Brain microvascular endothelial cell (primary cell): Measurements from ENCODE around the gene CHN2.

ENCODE experiments used
- DNase-seq: peaks from one replicate; pipeline ENCODE4 v3.0.0-alpha.2; 2020
- H3K27ac ChIP-seq: fragments of 250-450 bp; sonication (Bioruptor Pico); 2 replicates; pipeline ENCODE4 v1.5.1; 2020; ENCODE audit warnings: mild to moderate bottlenecking, moderate library complexity
- H3K27me3 ChIP-seq: fragments of 250-450 bp; sonication (Bioruptor Pico); replicated peaks from 2 replicates; pipeline ENCODE4 v1.5.1; 2020; ENCODE audit warnings: mild to moderate bottlenecking
- H3K36me3 ChIP-seq: fragments of 250-450 bp; sonication (Bioruptor Pico); replicated peaks from 2 replicates; pipeline ENCODE4 v1.5.1; 2020; ENCODE audit warnings: mild to moderate bottlenecking
- H3K4me3 ChIP-seq: 2 replicates; pipeline ENCODE4 v1.5.1; 2011; ENCODE audit warnings: low read depth, mild to moderate bottlenecking, control low read depth, low read length, moderate library complexity
- CTCF ChIP-seq: IDR thresholded peaks from 2 replicates; pipeline ENCODE4 v1.5.1; 2011; ENCODE audit warnings: low read depth, mild to moderate bottlenecking, moderate library complexity, low read length, control low read depth, inconsistent platforms; ENCODE audit errors: missing control alignments
- in situ Hi-C: cut with HindIII; loops from 2 replicates; pipeline ENCODE4 v1.10.0; 2017; ENCODE audit warnings: low sequenced_read_pairs, low pct_ligation_motif_present

Gene CHN2

GRCh38 chr7:29149036-29149435 is 45.5 kb upstream of the CHN2 start:
- no peak for DNase-seq
- H3K27ac ChIP-seq = no peak overlapping the region
- no peak overlapping the region for H3K4me3 ChIP-seq
- no peak for TF ChIP-seq CTCF
- in situ Hi-C loops = no loop called here
- H3K36me3 ChIP-seq = no peaks in the 10 kb centered on the region
- H3K27me3 ChIP-seq = peaks cover 25% of the 10 kb centered on the region

- no peak overlapping the region for H3K27ac ChIP-seq
- H3K27me3 ChIP-seq = peaks cover 15% of the 10 kb centered on the region
- TF ChIP-seq CTCF = no peak
- in situ Hi-C loops = no loop called here
- no peak overlapping the region for H3K4me3 ChIP-seq
- H3K36me3 ChIP-seq = no peaks in the 10 kb centered on the region
- DNase-seq = no peak
Measured at GRCh38 chr7:29150856-29151255, 43.7 kb upstream of the CHN2 start.

- in situ Hi-C loops = no loop called here
- Histone ChIP-seq H3K4me3 (no peak overlapping the region), H3K27me3 (peaks cover 2% of the 10 kb centered on the region), H3K27ac (no peak overlapping the region), H3K36me3 (no peaks in the 10 kb centered on the region)
- no peak for TF ChIP-seq CTCF
- no peak for DNase-seq
Measured at GRCh38 chr7:29154076-29154475, 40.5 kb upstream of the CHN2 start.

- no peaks in the 10 kb centered on the region for H3K36me3 ChIP-seq
- H3K27me3 ChIP-seq = peaks cover 3% of the 10 kb centered on the region
- no peak for TF ChIP-seq CTCF
- H3K27ac ChIP-seq = no peak overlapping the region
- in situ Hi-C loops = no loop called here
- H3K4me3 ChIP-seq = no peak overlapping the region
- no peak for DNase-seq
Measured at GRCh38 chr7:29156907-29157452, 37.6 kb upstream of the CHN2 start.

- no peak for TF ChIP-seq CTCF
- no peak for DNase-seq
- in situ Hi-C loops = no loop called here
- no peaks in the 10 kb centered on the region for H3K36me3 ChIP-seq
- peaks cover 3% of the 10 kb centered on the region for H3K27me3 ChIP-seq
- H3K4me3 ChIP-seq = no peak overlapping the region
- H3K27ac ChIP-seq = no peak overlapping the region
Measured at GRCh38 chr7:29158795-29159423, 35.7 kb upstream of the CHN2 start.

GRCh38 chr7:29160080-29160479 is 34.5 kb upstream of the CHN2 start:
- in situ Hi-C loops = no loop called here
- no peak for TF ChIP-seq CTCF
- peaks cover 3% of the 10 kb centered on the region for H3K27me3 ChIP-seq
- no peak overlapping the region for H3K27ac ChIP-seq
- H3K36me3 ChIP-seq = no peaks in the 10 kb centered on the region
- no peak overlapping the region for H3K4me3 ChIP-seq
- no peak for DNase-seq
